ENCODE data around the gene POLR1C.
"Not testable (repeated sequence)": the region's sequence is repeated elsewhere in the genome, so short reads cannot be mapped to it uniquely, and the experiment has no call there.

POLR1C gene

GRCh38 chr6:43516697-43517504 is at the start of gene POLR1C, which contains the start of gene YIPF3:
Gene POLR1C (plus strand): TSS chr6:43517089. CDS start chr6:43517110, 21 bp downstream.
Gene YIPF3 (minus strand): TSS chr6:43516926. CDS start chr6:43516807, 119 bp downstream.
- TF ChIP-seq CTCF (IDR thresholded peaks at IDR 0.05; ENCODE audit: insufficient read depth, low read length, poor library complexity, severe bottlenecking), result no peak

GRCh38 chr6:43467265-43467664 is 49.6 kb upstream of the POLR1C start:
- not testable (repeated sequence) for DNase-seq (ENCODE audit: extremely low read depth, insufficient read length); H3K36me3 ChIP-seq (ENCODE audit: control insufficient read depth, insufficient read depth, low read length); H3K4me3 ChIP-seq (replicated peaks; ENCODE audit: low read depth, low read length); H3K27me3 ChIP-seq (replicated peaks; ENCODE audit: control insufficient read depth, insufficient read depth, low read length)

More at GRCh38 chr6:43516697-43517504, at the start of gene POLR1C, which contains the start of gene YIPF3:
- peak; percentile 93 for DNase-seq (ENCODE audit: extremely low read depth, insufficient read length)
- no peaks in the 10 kb centered on the region for H3K27me3 ChIP-seq (replicated peaks; ENCODE audit: control insufficient read depth, insufficient read depth, low read length)
- peak within 1 kb of the TSS; percentile 96 for H3K4me3 ChIP-seq (replicated peaks; ENCODE audit: low read depth, low read length)
- H3K36me3 ChIP-seq (ENCODE audit: control insufficient read depth, insufficient read depth, low read length), result peaks cover 24% of the 10 kb centered on the region

- no peak for TF ChIP-seq CTCF (IDR thresholded peaks at IDR 0.05; ENCODE audit: insufficient read depth, low read length, poor library complexity, severe bottlenecking)
- H3K4me3 ChIP-seq (replicated peaks; ENCODE audit: low read depth, low read length), result no peak overlapping the region
- no peaks in the 10 kb centered on the region for H3K36me3 ChIP-seq (ENCODE audit: control insufficient read depth, insufficient read depth, low read length)
- DNase-seq (ENCODE audit: extremely low read depth, insufficient read length), result no peak
- no peaks in the 10 kb centered on the region for H3K27me3 ChIP-seq (replicated peaks; ENCODE audit: control insufficient read depth, insufficient read depth, low read length)
Observed at GRCh38 chr6:43467752-43468151, 49.1 kb upstream of the POLR1C start.

- Histone ChIP-seq H3K27me3 (replicated peaks; ENCODE audit: control insufficient read depth, insufficient read depth, low read length) (no peaks in the 10 kb centered on the region), H3K36me3 (ENCODE audit: control insufficient read depth, insufficient read depth, low read length) (no peaks in the 10 kb centered on the region), H3K4me3 (replicated peaks; ENCODE audit: low read depth, low read length) (no peak overlapping the region)
- TF ChIP-seq CTCF (IDR thresholded peaks at IDR 0.05; ENCODE audit: insufficient read depth, low read length, poor library complexity, severe bottlenecking), result no peak
- DNase-seq (ENCODE audit: extremely low read depth, insufficient read length), result no peak
Observed at GRCh38 chr6:43468240-43468639, 48.6 kb upstream of the POLR1C start.

- H3K4me3 ChIP-seq (replicated peaks; ENCODE audit: low read depth, low read length), result no peak overlapping the region
- DNase-seq (ENCODE audit: extremely low read depth, insufficient read length), result no peak
- no peaks in the 10 kb centered on the region for H3K36me3 ChIP-seq (ENCODE audit: control insufficient read depth, insufficient read depth, low read length)
- H3K27me3 ChIP-seq (replicated peaks; ENCODE audit: control insufficient read depth, insufficient read depth, low read length), result no peaks in the 10 kb centered on the region
- TF ChIP-seq CTCF (IDR thresholded peaks at IDR 0.05; ENCODE audit: insufficient read depth, low read length, poor library complexity, severe bottlenecking), result no peak
Observed at GRCh38 chr6:43468748-43469681, 47.9 kb upstream of the POLR1C start.

GRCh38 chr6:43469947-43470346 is 46.9 kb upstream of the POLR1C start:
- no peak overlapping the region for H3K4me3 ChIP-seq (replicated peaks; ENCODE audit: low read depth, low read length)
- DNase-seq (ENCODE audit: extremely low read depth, insufficient read length), result peak; percentile 22
- H3K36me3 ChIP-seq (ENCODE audit: control insufficient read depth, insufficient read depth, low read length), result no peaks in the 10 kb centered on the region
- TF ChIP-seq CTCF (IDR thresholded peaks at IDR 0.05; ENCODE audit: insufficient read depth, low read length, poor library complexity, severe bottlenecking), result no peak
- no peaks in the 10 kb centered on the region for H3K27me3 ChIP-seq (replicated peaks; ENCODE audit: control insufficient read depth, insufficient read depth, low read length)

All from GM06990 (cell line).